HEK293T (cell line): ENCODE data around the gene KCNQ1.

Experiments
- BHLHE40 ChIP-seq: fragments of 450-650 bp; IDR thresholded peaks from 2 replicates; pipeline ENCODE4 v1.6.1; 2016; ENCODE audit warnings: mild to moderate bottlenecking, moderate library complexity, borderline replicate concordance
- FOXA1 ChIP-seq: fragments of 450-650 bp; IDR thresholded peaks from 2 replicates; pipeline ENCODE4 v1.6.1; 2016; ENCODE audit warnings: mild to moderate bottlenecking
- LEF1 ChIP-seq: fragments of 450-650 bp; IDR thresholded peaks from 2 replicates; pipeline ENCODE4 v1.6.1; 2017; ENCODE audit warnings: mild to moderate bottlenecking, borderline replicate concordance
- SP1 ChIP-seq: fragments of 450-650 bp; IDR thresholded peaks from 2 replicates; pipeline ENCODE4 v1.6.1; 2017
- SUZ12 ChIP-seq: fragments of 450-650 bp; IDR thresholded peaks from 2 replicates; pipeline ENCODE4 v1.6.1; 2016; ENCODE audit warnings: mild to moderate bottlenecking
- TARDBP ChIP-seq: fragments of 450-650 bp; IDR thresholded peaks from 2 replicates; pipeline ENCODE4 v1.6.1; 2016
- ZNF384 ChIP-seq: fragments of 450-650 bp; IDR thresholded peaks from 2 replicates; pipeline ENCODE4 v1.6.1; 2016

- TF ChIP-seq SP1 (no peak), SUZ12 (no peak), ZNF384 (no peak), BHLHE40 (no peak), FOXA1 (no peak), LEF1 (no peak), TARDBP (no peak)
Observed at GRCh38 chr11:2703363-2704141, 258.7 kb downstream of the KCNQ1 start.
